ENCODE results near the gene AGAP1.

GRCh38 chr2:235561450-235561849 lies 67.6 kb downstream of the AGAP1 start:
- TF ChIP-seq POLR2A (IDR thresholded peaks at IDR 0.05; ENCODE audit: low read depth, low read length) (no peak), POLR2AphosphoS5 (IDR thresholded peaks at IDR 0.05; ENCODE audit: low read depth, low read length) (no peak), PAX5 (IDR thresholded peaks at IDR 0.05; ENCODE audit: insufficient read depth, low read length, severe bottlenecking) (no peak), TAF1 (IDR thresholded peaks at IDR 0.05; ENCODE audit: low read depth, low read length) (no peak)
